HG03432 (cell line): ENCODE measurements around the gene CCDC88C.
"Not testable (repeated sequence)": the region's sequence is repeated elsewhere in the genome, so short reads cannot be mapped to it uniquely, and the experiment has no call there.

Source experiments
- ATAC-seq: cut with Tn5 transposase; IDR thresholded peaks from one replicate; pipeline ENCODE4 v1.9.1; 2021; ENCODE audit warnings: mild to moderate bottlenecking, moderate library complexity; ENCODE audit not compliant: unreplicated experiment

Gene CCDC88C

DNA sequence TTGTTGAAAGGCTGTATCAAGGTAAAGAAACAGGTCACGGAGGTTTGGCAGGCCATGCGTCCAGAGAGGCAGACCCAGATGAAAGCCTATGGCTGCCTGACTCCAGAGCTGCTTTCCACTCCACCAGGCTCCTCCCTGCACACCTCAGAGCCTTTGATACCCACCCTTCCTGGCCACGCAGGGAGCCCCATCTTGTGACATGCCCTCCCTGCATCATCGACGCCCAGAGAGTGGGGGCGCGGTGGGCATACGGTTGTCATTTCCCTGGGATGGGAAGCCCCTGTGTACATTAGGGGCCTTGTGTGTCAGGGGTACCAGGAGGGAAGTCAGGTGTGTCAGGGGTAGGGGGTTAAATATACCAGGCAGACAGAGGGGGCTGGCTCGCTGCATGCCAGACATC, 142.8 kb downstream of the CCDC88C start:
- no peak for ATAC-seq

DNA sequence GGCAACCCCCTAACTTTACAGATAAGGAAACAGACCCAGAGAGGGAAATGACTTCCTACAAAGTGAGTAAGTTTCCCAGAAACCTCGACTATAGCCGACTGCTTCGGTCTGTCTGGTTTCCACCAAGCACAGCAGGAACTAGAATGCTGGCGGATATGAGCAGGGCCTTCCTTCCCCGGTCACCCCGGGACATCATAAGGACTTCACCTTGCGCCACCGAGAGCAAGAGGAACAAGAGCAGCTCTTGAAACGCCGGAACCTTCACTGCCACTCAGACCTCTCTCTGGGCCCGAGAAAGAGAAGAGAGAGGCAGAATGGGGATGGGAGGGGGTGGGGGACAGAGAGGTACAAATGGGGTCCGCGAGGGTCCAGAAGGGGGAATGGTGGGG, 143.7 kb downstream of the CCDC88C start:
- ATAC-seq, result no peak

DNA sequence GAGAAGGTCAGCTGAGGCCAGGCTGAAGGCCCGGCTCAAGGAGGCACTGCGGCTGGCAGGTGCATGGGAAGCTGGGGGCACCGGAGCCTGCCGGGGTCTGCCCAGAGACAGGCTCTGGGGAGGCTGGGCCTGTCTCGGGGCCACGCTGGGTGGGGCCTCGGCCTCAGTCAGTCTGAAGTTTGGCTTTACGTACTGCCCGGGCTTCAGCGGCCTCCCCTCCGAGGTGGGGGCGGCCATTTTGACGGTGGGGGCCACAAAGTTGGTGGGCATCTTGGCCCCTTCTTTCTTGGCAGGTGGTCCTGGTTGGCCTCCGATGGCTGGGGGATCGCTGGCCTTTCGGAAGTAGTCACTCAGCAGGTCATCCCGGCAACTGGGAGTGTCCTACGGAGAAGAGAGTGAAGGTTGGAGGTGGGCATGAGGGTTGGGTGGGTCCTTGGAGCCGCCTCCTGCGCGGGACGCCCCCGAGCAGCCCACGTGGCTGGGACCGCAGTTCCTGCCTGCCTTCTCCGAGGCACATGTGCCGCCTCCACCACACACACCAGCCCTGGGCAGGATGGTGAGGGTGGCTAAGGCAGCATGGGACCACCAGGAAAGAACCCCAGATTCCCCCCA, 144.2 kb downstream of the CCDC88C start:
- ATAC-seq, result no peak

DNA sequence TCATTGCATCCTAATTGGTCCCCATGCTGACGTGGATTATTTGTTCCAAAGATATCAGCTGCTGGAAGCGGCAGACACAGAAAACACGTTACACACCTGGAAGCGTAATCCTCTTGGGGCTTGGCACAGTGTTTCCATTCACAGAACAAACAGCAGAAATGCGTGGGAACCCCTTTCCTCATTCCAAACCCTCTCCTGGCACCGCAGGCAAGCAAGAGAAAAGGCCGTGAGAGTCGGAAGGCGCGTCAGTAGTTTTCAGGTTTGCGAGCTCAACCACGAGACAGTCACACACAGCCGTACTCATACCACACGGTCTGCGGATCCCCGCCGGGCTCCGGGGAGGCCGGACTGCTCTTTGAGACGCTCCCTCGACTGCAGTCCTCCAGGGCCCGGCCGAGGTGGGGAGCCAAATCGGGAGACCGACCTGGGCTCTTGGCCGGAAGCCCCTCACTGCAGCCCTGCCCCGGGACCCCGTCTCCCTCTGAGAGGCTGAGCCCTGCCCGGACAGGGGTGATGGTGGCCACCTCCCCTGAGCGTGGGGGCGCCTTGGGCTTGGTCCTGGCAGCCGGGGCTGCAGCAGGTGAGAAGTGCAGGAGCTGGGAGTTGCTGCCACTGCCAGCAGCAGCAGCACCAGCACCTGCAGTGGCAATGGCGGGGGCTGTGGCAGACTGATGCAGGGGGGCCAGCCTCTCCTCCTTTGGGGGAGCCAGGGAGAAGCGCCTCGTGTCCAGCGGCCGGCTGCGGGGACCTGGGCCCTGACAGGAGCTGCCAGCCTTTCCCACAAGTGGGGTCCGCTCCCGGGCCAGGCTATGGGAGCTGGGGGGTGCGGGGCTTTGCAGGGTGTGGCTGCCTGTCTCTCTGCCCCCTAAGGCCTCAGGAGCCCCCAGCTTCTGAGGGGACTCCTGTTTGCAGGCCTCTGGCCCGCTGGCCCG, 145.0 kb downstream of the CCDC88C start:
- ATAC-seq, result no peak

DNA sequence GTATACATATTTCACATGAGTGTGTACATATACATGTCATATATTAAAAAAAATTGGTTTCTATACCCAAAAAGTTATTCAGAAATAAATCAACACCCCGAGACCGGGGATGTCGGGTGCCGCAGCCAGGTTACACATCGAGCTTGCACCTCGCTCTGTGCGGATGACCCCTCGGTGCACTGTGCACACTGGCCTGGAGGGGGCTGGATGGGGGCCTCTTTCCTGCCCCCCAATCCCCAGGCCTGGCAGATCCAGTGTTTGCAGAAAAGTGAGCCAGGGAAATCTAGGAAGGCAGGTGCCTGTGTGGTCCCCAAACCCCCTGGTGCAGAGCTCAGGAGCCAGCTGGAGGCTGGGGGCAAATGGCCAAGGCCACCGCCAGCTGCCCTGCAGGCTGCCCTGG, 146.0 kb downstream of the CCDC88C start:
- no peak for ATAC-seq

DNA sequence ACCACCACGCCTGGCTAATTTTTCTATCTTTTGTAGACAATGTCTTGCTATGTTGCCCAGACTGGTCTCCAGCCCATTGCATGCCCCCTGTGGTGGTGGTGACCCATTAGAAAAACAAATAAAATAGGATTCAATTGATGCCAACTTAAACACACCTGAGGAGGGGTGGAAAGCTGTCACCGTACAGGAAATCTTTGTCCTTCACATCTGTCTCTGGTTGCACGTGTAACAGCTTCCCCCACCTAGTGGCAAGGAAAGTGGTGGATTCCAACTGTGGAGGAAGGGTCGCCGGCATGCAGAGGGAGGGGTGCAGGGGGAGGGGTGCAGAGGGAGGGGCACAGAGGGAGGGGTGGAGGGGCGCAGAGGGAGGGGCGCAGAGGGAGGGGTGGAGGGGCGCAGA, 147.0 kb downstream of the CCDC88C start:
- no peak for ATAC-seq

DNA sequence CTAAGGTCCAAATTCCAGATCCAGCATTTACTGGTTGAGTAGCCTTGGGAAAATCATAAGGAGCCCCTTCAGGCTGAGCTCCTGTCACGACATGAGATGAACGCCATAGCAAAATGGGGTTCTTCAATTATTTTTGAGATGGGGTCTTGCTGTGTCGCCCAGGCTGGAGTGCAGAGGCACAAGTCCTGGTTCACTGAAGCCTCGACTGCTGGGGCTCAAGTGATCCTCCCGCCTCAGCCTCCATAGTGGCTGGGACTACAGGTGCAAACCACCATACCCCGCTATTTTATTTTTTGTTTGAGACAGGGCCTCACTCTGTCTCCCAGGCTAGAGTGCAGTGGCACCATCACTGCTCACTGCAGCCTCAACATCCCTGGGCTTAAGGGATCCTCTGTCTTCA, 147.4 kb downstream of the CCDC88C start:
- ATAC-seq, result no peak

DNA sequence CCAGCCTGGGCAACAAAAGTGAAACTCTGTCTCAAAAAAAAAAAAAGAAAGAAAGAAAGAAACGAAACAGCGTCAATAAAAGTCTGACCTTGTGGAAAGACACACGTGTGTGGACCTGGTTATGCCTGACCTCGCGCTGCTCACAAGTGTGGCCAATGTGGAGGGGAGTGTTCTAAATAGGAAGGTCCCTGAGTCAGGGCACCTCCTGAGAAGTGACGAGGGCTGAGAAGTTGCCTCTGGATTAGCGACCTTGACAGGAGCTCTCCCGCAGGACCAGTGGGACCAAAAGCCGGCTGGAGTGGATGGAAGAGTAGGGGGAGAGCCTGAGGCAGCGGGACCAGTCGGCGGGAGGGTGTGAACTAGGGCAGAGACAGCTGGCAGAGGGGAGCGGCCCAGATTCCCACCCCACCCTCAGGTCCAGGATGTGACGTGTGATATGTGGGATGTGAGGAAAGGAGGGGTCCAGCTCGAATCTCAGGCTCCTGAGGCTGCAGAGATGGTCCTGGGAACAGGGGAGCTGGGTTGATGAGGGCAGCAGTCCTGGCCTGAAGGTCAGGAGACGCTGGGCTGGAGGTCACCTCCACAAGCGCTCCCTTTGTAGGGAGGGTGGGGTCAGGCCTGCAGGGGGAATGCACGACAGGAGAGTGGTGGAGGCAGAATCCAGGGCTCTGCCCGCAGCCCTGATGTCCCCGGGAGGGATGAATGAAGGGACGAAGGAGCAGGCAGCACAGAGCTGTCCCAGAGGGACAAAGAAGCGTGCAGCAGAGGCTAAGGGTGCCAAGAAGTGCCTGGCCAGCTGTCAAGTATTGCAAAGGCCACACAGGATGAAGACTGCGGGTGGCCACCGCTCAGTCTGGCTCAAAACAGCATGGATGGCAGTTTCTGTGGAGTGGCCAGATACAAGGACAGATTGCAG, 148.3 kb downstream of the CCDC88C start:
- ATAC-seq, result no peak

DNA sequence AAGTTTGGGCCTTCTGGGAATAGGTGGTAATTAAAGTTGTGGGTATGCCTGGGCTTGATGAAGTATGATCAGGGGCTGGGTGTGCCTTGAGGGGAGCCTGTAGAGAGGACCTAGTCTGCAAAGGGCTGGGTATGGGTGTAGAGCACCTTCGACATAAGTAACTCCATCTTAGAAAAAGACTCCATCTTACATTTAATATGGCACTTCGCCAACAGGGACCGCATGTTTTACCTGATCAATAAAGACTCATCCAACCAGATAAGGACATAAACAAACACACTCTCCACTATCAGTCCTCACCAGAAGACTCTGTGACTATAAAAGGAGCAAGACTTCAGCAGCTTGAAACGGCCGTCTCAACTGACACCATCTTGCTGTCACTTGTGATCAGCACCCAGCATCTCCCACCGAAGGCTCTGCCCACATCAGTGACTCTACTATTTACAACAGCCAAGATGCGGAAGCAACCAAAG, 149.6 kb downstream of the CCDC88C start:
- ATAC-seq, result no peak

DNA sequence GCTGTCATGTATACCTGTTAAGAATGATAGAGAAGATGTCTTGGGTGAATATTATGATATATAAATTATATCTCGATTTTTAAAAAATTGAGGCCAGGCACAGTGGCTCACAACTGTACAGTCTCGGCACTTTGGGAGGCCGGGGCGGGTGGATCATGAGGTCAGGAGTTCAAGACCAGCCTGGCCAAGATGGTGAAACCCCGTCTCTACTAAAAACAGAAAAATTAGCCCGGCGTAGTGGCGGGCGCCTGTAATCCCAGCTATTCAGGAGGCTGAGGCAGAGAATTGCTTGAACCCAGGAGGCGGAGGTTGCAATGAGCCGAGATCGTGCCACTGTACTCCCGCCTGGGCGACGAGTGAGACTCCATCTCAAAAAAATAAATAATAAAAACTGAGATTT, 151.3 kb downstream of the CCDC88C start:
- ATAC-seq, result not testable (repeated sequence)

DNA sequence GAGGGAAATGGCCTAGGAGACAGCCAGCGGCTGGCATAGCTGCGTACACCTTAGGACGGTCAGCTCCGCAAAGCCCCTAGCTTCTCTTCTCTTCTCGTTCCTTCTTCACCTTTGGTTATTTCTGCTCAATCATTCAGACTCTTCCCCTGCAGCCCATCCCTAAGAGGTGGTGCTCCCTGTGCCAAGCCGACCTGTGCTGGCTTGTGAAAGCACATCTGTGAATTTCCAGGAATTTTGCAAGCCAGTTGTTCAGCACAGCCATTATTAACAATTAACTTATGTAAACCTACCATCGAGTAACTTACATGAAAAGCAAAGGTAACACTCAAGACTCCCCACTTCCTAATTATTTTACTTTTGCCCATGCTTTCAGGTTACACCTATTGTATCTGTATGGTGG, 152.2 kb downstream of the CCDC88C start:
- no peak for ATAC-seq

DNA sequence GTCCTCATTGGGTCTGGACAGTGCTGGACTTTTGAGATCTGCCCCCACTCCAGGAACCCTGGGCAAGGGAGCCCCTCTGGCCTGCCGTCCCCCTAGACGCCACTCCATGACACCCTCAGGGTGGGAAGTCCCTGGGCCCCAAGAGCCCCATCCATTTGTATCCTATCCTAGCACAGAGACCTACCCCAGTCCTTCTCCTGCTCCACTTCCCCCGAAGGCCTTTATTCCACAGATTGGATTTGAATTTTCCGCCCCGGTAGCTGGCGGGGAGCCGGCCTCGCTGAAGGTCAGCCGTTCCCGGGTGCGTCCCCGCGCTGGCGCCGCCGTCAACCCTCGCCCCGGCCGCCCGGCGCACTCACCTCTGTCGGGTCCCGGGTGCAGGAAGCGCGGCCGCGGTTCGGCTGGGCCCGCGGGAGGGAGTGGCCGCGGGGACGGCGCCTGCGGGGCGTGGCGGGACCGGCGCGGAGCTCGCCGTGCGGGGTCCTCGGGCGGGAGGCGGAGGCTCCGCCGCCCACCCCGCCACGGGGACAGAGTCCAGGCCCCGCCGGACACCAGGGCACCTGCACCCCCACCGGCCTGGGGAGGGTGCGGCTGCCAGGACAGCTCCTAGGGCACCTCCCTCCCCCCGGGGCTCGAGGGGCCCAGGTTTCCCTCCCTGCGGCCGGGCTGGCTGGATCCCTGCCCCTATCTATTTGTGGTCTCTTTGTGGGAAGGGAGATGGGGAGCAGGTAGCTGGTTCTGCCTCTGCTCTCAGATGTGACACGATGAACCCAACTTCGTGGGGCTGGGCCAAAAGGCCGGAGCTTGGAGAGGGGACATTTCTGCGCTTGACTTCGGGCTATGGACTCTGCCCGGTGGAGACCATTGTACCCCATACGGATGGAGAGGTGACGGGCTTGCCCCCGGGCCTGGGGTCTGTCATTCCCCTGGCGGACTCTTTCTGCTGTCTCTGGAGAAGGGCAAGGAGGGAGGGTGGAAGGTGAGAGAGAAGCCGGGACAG, 153.2 kb downstream of the CCDC88C start:
- no peak for ATAC-seq

DNA sequence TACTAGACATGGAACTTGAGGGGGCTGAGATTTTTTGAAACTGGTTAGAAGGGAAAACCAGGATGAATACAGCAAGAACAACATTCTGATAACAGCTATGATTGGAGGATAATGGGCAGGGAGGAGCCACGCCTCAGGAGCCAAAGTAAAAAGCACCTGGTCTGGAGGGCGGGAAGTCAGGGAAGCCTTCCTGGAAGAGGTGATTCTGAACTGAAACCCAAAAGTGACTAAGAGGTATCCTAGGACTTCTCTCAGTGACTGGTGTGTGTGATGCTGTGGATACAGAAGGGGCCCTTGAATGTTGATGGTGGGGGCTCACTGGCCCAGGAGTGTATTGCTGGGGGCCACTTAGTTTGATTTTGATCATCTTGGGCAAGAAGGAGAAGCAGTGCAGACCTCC, 154.3 kb downstream of the CCDC88C start:
- ATAC-seq, result no peak

DNA sequence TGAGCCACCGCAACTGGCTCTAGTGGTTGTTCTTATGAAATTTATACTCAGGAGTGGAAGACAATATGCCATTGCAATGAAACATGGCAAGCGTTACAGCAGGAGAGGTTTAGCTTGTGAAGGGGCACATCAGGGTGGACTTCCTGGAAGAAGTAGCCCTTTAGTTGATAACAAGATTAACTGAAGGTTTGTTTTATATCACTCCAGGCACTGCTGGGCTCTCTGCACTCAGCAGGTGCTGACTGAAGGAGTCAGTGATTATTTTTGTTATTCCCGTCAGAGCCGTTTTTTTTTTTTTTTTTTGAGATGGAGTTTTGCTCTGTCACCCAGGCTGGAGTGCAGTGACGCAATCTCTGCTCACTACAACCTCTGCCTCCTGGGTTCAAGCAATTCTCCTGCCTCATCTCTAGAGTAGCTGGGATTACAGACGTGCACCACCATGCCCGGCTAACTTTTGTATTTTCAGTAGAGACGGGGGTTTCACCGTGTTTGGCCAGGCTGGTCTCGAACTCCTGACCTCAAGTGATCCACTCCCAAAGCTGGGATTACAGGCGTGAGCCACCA, 155.6 kb downstream of the CCDC88C start:
- ATAC-seq, result no peak

DNA sequence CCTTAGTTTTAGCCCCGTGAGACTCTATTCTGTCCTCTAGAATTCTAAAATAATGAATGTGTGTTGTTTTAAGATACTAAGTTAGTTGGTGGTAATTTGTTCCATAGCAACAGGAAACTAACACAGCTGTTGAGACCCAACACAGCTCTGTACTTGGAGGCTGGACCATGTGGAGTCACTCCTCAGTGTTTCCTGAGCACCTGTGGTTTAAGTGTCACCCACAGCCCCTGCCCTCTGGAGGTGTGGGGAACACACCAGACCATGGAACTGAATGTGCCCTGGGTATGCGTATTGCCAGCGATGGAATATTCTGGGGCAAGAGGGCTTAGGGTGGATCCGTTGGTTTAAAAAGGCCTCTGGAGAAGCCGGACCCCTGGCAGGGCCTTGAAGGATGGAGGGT, 156.5 kb downstream of the CCDC88C start:
- no peak for ATAC-seq

DNA sequence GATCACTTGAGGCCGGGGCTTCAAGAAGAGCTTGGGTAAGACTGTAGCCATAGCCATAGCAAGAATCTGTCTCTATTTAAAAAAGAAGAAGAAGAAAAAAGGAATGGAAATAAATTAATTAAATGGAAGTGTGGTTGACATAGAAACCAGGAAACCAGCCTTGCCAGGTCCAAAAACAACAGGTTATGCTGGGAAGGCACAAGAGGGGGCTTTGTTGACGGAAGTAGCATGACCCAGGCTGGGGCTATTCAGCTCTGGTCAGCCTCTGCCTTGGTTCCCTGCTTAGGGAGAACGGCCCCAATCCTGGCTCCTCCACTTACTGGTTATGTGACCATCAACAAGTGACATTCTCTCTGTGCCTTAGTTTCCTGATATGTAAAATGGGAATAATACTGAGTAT, 158.7 kb downstream of the CCDC88C start:
- ATAC-seq, result no peak

DNA sequence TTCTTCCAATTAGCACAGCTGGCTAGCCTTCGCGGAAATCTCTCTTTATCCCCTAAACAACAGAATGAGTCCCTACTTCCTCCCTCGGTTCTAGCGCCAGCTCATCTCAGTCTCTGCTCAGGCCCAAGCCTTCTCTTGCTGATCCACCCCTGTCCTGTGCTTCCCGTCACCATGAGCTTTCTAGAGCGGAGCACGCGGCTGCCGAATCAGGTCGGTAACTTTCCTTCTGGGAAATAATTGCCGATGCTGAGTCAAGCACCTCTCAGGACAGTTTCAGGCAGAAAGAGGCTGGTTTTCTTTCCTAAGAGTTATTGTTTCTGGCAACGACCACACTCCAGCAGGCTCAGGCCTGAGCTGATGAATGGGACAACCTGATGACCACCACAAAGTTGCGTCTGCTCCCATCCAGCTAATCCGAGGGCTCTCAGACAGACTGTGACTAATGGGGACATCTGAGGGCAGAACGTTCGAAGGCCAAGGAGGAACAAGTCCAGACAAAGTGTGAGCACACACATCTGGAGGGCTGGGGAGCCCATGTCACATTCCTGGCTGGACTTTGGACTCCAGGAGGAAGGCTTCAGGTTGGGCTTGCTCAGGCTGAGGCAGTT, 159.5 kb downstream of the CCDC88C start:
- no peak for ATAC-seq

DNA sequence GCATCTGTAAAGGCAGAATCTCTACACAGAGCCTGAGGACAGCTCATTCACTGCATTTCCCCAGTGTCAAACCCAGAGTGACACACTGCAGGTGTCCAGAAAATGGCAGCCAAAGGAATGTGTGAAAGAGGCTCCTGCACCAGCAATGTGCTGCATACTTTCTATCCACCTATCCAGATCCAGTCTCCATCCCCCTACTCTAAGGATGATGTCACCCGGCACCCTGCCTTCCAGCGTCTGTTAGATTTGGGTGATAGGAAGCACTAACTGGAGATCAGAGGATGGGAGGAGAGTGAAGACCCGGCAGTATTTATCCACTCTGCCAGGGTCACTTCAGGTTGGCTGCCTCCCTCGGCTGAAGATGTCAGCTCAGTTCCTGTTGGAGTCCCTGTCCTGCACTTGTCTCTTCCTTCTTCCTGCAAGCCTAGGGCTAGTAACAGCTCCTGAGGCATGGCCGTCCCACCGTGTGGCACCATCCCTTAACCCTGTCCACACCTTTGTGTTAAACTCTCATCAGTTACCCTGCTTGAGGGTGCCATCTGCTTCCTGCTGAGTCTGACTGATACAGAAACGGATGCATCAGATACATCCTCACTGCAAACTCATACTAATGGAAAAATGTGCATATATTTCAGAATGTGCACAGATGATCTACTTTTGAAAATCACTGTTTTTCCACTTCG, 160.2 kb downstream of the CCDC88C start:
- ATAC-seq, result no peak

DNA sequence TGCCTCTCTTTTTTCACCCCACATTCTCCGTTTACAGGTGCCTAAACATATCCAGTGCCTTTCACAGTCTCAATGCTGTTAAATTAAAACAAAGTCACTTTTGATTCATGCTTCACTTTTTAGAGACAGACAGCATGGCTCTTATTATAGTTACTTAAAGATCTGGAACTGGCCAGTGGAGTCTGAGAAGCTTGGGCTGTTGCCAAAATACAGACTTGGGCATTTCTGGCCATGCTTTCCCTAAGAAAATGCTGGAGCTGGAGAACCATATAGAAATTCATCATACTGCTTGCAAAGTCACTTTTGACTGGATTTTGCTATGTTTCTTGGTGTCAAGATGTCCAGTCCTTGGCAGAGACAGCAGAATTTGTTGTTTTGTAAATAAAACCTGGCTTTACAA, 161.0 kb downstream of the CCDC88C start:
- ATAC-seq, result no peak
